Measurements from ENCODE around the gene FER.

Gene FER

DNA sequence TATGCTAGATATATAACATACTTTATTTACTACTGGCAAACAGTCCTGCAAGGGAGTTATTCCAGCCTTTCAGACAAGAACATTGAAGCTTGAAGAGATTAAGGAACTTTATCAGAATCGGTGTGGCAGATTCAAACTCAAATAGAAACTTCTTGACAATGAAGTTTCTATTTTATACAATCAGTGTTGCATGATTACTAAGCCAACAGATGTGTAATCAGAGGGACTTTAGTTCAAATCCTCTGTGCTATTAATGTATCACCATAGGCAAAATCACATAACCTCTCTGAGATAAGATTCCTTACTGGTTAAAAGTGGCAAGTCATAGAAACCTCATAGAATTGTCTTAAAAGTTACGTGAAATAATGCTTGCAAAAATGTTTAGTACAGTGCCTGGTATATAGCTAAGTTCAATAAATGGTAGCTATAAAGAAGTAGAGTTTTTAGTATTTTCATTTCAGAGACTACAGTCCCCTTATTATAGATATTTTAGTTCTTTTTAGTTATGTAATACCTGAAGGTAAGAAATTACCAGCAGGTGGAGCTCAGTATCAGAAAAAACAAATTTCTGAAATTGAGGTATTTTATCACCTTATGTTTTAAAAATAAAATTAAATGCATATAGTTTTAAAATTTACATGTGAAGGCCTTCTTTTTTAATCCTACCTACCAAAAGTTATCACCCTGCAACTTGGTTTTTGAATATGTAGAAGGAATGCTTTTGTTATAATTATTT is 172.1 kb downstream of the FER start:
- TF ChIP-seq, protein P1, sequence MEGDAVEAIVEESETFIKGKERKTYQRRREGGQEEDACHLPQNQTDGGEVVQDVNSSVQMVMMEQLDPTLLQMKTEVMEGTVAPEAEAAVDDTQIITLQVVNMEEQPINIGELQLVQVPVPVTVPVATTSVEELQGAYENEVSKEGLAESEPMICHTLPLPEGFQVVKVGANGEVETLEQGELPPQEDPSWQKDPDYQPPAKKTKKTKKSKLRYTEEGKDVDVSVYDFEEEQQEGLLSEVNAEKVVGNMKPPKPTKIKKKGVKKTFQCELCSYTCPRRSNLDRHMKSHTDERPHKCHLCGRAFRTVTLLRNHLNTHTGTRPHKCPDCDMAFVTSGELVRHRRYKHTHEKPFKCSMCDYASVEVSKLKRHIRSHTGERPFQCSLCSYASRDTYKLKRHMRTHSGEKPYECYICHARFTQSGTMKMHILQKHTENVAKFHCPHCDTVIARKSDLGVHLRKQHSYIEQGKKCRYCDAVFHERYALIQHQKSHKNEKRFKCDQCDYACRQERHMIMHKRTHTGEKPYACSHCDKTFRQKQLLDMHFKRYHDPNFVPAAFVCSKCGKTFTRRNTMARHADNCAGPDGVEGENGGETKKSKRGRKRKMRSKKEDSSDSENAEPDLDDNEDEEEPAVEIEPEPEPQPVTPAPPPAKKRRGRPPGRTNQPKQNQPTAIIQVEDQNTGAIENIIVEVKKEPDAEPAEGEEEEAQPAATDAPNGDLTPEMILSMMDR (IDR thresholded peaks at IDR 0.05; ENCODE audit: insufficient read depth, low read length, poor library complexity, severe bottlenecking): peak; percentile 37
- no peak for TF ChIP-seq EZH2phosphoT487 (conservative IDR thresholded peaks at IDR 0.05; ENCODE audit: low read length)
- Histone ChIP-seq H4K20me1 (ENCODE audit: low read depth, low read length) (no peaks in the 10 kb centered on the region), H3F3A (ENCODE audit: insufficient read depth) (no peaks in the 10 kb centered on the region), H2AFZ (ENCODE audit: low read depth, low read length, severe bottlenecking) (no peak overlapping the region), H3K9me2 (replicated peaks; ENCODE audit: insufficient read depth, low read length) (no peaks in the 10 kb centered on the region), H3K27me3 (ENCODE audit: low read length) (no peaks in the 10 kb centered on the region), H3K9me3 (ENCODE audit: insufficient read depth, low read length) (no peaks in the 10 kb centered on the region), H3K9ac (ENCODE audit: low read length) (no peak overlapping the region), H3K36me3 (ENCODE audit: low read length) (no peaks in the 10 kb centered on the region), H3K79me2 (ENCODE audit: insufficient read depth, low read length) (no peaks in the 10 kb centered on the region), H3K27ac (ENCODE audit: low read depth, low read length) (no peak overlapping the region), H3K4me3 (ENCODE audit: insufficient read depth, low read length, poor library complexity, severe bottlenecking) (no peak overlapping the region), H3K4me2 (ENCODE audit: low read depth, low read length, poor library complexity, severe bottlenecking) (no peak overlapping the region)

DNA sequence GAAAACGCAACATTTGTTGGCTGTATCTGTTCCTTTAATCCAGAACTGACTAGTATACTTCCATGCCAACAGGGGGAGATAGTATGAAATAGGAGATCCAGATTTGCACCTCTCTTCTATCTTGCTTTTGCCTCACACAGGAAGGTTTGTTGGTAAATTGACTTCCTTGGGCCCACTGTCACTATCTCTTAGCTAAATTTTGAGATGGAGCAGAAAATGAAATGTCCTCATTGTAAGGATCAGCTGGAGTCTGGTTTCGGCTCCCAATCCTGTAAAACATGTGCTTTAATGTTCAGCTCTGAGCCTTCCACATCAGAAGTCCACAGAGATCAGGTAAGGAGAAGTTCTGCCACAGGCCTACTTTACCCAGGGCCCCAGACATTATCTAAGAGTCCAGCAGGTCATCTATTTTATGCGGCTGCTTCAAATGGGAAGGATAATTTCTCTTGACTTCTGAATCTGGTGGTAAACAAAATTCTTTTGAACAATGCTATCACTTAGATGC is 176.8 kb downstream of the FER start:
- H3K4me3 ChIP-seq (ENCODE audit: insufficient read depth, low read length, poor library complexity, severe bottlenecking): peak overlapping the region; percentile 41
- H2AFZ ChIP-seq (ENCODE audit: low read depth, low read length, severe bottlenecking): no peak overlapping the region
- H3K27ac ChIP-seq (ENCODE audit: low read depth, low read length): no peak overlapping the region
- no peaks in the 10 kb centered on the region for H3K27me3 ChIP-seq (ENCODE audit: low read length)
- TF ChIP-seq, protein P1 (IDR thresholded peaks at IDR 0.05; ENCODE audit: insufficient read depth, low read length, poor library complexity, severe bottlenecking): no peak
- TF ChIP-seq EZH2phosphoT487 (conservative IDR thresholded peaks at IDR 0.05; ENCODE audit: low read length): no peak
- no peaks in the 10 kb centered on the region for H3K36me3 ChIP-seq (ENCODE audit: low read length)
- H3K9ac ChIP-seq (ENCODE audit: low read length): peak overlapping the region; percentile 30
- peaks cover 9% of the 10 kb centered on the region; the same call in 1 of the 2 replicates for H3F3A ChIP-seq (ENCODE audit: insufficient read depth)
- no peaks in the 10 kb centered on the region for H3K9me2 ChIP-seq (replicated peaks; ENCODE audit: insufficient read depth, low read length)
- peak overlapping the region; percentile 49 for H3K4me2 ChIP-seq (ENCODE audit: low read depth, low read length, poor library complexity, severe bottlenecking)
- H4K20me1 ChIP-seq (ENCODE audit: low read depth, low read length): no peaks in the 10 kb centered on the region
- H3K9me3 ChIP-seq (ENCODE audit: insufficient read depth, low read length): no peaks in the 10 kb centered on the region
- H3K79me2 ChIP-seq (ENCODE audit: insufficient read depth, low read length): 0 out of 2 replicates have a peak, but pooled peaks cover 3% of the 10 kb centered on the region

DNA sequence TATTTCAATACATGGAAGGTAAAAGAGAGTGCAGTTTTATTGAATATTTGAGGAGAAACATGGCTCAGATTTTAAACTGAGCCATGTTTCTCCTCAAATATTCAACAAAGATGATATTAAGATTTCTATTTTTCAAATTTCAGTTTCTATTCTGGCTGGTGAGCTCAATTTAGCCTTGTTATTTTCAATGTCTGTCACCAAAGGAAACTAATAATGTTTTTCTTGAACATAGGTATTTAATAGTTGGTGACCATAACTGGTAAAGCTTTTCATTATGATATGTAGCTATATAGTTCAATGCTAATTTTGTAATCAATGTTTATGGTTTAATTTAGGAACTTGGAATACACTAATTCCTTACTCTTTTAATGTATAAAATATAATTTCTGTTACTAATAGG is 177.4 kb downstream of the FER start:
- H3K9me3 ChIP-seq (ENCODE audit: insufficient read depth, low read length): no peaks in the 10 kb centered on the region
- H3K9me2 ChIP-seq (replicated peaks; ENCODE audit: insufficient read depth, low read length): no peaks in the 10 kb centered on the region
- TF ChIP-seq EZH2phosphoT487 (conservative IDR thresholded peaks at IDR 0.05; ENCODE audit: low read length): no peak
- TF ChIP-seq, protein P1 (IDR thresholded peaks at IDR 0.05; ENCODE audit: insufficient read depth, low read length, poor library complexity, severe bottlenecking): no peak
- no peaks in the 10 kb centered on the region for H3K36me3 ChIP-seq (ENCODE audit: low read length)
- H3K27ac ChIP-seq (ENCODE audit: low read depth, low read length): no peak overlapping the region
- H3K27me3 ChIP-seq (ENCODE audit: low read length): no peaks in the 10 kb centered on the region
- peak overlapping the region; percentile 41 for H3K4me3 ChIP-seq (ENCODE audit: insufficient read depth, low read length, poor library complexity, severe bottlenecking)
- peaks cover 9% of the 10 kb centered on the region; the same call in 1 of the 2 replicates for H3F3A ChIP-seq (ENCODE audit: insufficient read depth)
- peak overlapping the region; percentile 30 for H3K9ac ChIP-seq (ENCODE audit: low read length)
- H4K20me1 ChIP-seq (ENCODE audit: low read depth, low read length): no peaks in the 10 kb centered on the region
- H3K79me2 ChIP-seq (ENCODE audit: insufficient read depth, low read length): 0 out of 2 replicates have a peak, but pooled peaks cover 3% of the 10 kb centered on the region
- peak overlapping the region; percentile 49 for H3K4me2 ChIP-seq (ENCODE audit: low read depth, low read length, poor library complexity, severe bottlenecking)
- H2AFZ ChIP-seq (ENCODE audit: low read depth, low read length, severe bottlenecking): no peak overlapping the region

All from SU-DHL-6 (cell line).